HCT116 (cell line): ENCODE data around the gene FGF22.

Experiments
- CEBPB ChIP-seq: IDR thresholded peaks from 2 replicates; pipeline ENCODE4 v1.6.1; 2012; ENCODE audit warnings: low read depth
- POLR2AphosphoS5 ChIP-seq: IDR thresholded peaks from 2 replicates; pipeline ENCODE4 v1.6.1; 2011; ENCODE audit warnings: mild to moderate bottlenecking, low read depth, low read length, moderate library complexity
- RAD21 ChIP-seq: IDR thresholded peaks from 2 replicates; pipeline ENCODE4 v1.6.1; 2012; ENCODE audit warnings: low read depth, mild to moderate bottlenecking
- SRF ChIP-seq: IDR thresholded peaks from 2 replicates; pipeline ENCODE4 v1.6.1; 2012; ENCODE audit warnings: low read depth
- TF ChIP-seq, protein P1 (sequence below), 3 experiments: fragments of 200-600 bp in 1 of 3; sonication (generic) in 1 of 3; IDR thresholded peaks in 2 of 3; conservative IDR thresholded peaks in 1 of 3; 2 replicates each; pipeline ENCODE4 v1.5.1; 2012 to 2017; ENCODE audit warnings: low read depth in 2 of 3, low read length in 2 of 3, antibody characterized with exemption in 1 of 3, borderline replicate concordance in 1 of 3, control low read depth in 1 of 3, mild to moderate bottlenecking in 1 of 3, mixed read lengths in 1 of 3, mixed run types in 1 of 3, moderate library complexity in 1 of 3; ENCODE audit not compliant: insufficient read depth in 1 of 3

- TF ChIP-seq SRF, result no peak
- TF ChIP-seq, protein P1, sequence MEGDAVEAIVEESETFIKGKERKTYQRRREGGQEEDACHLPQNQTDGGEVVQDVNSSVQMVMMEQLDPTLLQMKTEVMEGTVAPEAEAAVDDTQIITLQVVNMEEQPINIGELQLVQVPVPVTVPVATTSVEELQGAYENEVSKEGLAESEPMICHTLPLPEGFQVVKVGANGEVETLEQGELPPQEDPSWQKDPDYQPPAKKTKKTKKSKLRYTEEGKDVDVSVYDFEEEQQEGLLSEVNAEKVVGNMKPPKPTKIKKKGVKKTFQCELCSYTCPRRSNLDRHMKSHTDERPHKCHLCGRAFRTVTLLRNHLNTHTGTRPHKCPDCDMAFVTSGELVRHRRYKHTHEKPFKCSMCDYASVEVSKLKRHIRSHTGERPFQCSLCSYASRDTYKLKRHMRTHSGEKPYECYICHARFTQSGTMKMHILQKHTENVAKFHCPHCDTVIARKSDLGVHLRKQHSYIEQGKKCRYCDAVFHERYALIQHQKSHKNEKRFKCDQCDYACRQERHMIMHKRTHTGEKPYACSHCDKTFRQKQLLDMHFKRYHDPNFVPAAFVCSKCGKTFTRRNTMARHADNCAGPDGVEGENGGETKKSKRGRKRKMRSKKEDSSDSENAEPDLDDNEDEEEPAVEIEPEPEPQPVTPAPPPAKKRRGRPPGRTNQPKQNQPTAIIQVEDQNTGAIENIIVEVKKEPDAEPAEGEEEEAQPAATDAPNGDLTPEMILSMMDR (IDR thresholded peaks at IDR 0.05 in 2 of 3, conservative IDR thresholded peaks at IDR 0.05 in 1 of 3; ENCODE audit: borderline replicate concordance in 1 of 3, insufficient read depth in 1 of 3, low read depth in 2 of 3, low read length in 2 of 3), result no peak
- TF ChIP-seq RAD21, result no peak
- TF ChIP-seq POLR2AphosphoS5, result no peak
- TF ChIP-seq CEBPB, result no peak
These were observed 43.4 kb upstream of the FGF22 start for GRCh38 chr19:596263-596655.
